Upper lobe of right lung (tissue), 1 donor: ENCODE measurements around the gene HLA-A. TPM values are rescaled to one million over a fixed set of nuclear protein-coding genes. Genes with fewer than 3 reads are reported as not detected.
A peak's percentile ranks its signal among the peaks of the same experiment; 100 is the strongest.

Experiments used
- ATAC-seq: fragments of 200-7000 bp; cut with Tn5 transposase; one replicate; pipeline ENCODE4 v1.9.1; 2020; ENCODE audit warnings: mild to moderate bottlenecking, moderate library complexity
- DNase-seq: peaks from one replicate; pipeline ENCODE4 v3.0.0-alpha.2; 2020
- H3K27ac ChIP-seq: fragments of 200-600 bp; one replicate; pipeline ENCODE4 v1.8.0; 2022
- H3K27me3 ChIP-seq: fragments of 200-600 bp; one replicate; pipeline ENCODE4 v1.8.0; 2022; ENCODE audit warnings: mild to moderate bottlenecking
- H3K36me3 ChIP-seq: fragments of 200-600 bp; one replicate; pipeline ENCODE4 v1.8.0; 2022
- H3K4me1 ChIP-seq: fragments of 200-600 bp; one replicate; pipeline ENCODE4 v1.8.0; 2022
- H3K4me3 ChIP-seq: fragments of 200-600 bp; one replicate; pipeline ENCODE4 v1.8.0; 2022; ENCODE audit warnings: mild to moderate bottlenecking
- H3K9me3 ChIP-seq: fragments of 200-600 bp; one replicate; pipeline ENCODE4 v1.8.0; 2022
- CTCF ChIP-seq: fragments of 200-600 bp; IDR thresholded peaks from one replicate; pipeline ENCODE4 v1.8.0; 2022; ENCODE audit warnings: antibody characterized with exemption
- intact Hi-C: fragments of 100-400 bp; cut with DNase I; formaldehyde crosslinking; loops from one replicate; pipeline ENCODE4 v1.11.0; 2022
- long read RNA-seq: library from polyadenylated mRNA; unstranded; transcript quantifications from one replicate; pipeline ENCODE4 v2.0.0, GENCODE V29; 2021
- total RNA-seq: library from RNA; stranded (reverse); fragmentation: NEBNext Ultra II Directional; extraction: Animal tissue kit (Norgen Biotek cat#: 25700); gene quantifications from one replicate; pipeline ENCODE4 v1.2.1, GENCODE V29; 2021
- donor health status: DM: no; HTN: yes; CAD: no; lungs with severe emphysema.

Gene HLA-A
- total RNA-seq: 1,071 TPM
- long read RNA-seq, transcript HLA-A-203 (8 exons, 1,611 nt): major isoform, 1,004 of 1,398 reads
- long read RNA-seq, partial matches to known transcripts: 328 of 1,398 reads
- long read RNA-seq, other reads (novel, unspliced or antisense): 65 of 1,398 reads

- H3K9me3 ChIP-seq: no peaks in the 10 kb centered on the region
- DNase-seq: peak; percentile 95
- H3K27me3 ChIP-seq: no peaks in the 10 kb centered on the region
- peak; percentile 98 for ATAC-seq
- H3K27ac ChIP-seq: peak within 1 kb of the TSS; percentile 86
- TF ChIP-seq CTCF: no peak
- peaks cover under 1% of the 10 kb centered on the region for H3K36me3 ChIP-seq
- intact Hi-C loops: no loop called here
- no peaks in the 10 kb centered on the region for H3K4me1 ChIP-seq
- peak within 1 kb of the TSS; percentile 50 for H3K4me3 ChIP-seq
Measured at GRCh38 chr6:29942275-29943052, at the start of gene HLA-A. Gene HLA-A, plus strand, starts transcription at chr6:29942532. Its CDS starts 22 bp downstream, at chr6:29942554.

GRCh38 chr6:29892696-29893095, 49.6 kb upstream of the HLA-A start:
- TF ChIP-seq CTCF: no peak
- H3K4me3 ChIP-seq: no peak overlapping the region
- ATAC-seq (no peak), DNase-seq (no peak)
- no peaks in the 10 kb centered on the region for H3K27me3 ChIP-seq
- no peaks in the 10 kb centered on the region for H3K4me1 ChIP-seq
- no peaks in the 10 kb centered on the region for H3K36me3 ChIP-seq
- no peaks in the 10 kb centered on the region for H3K9me3 ChIP-seq
- H3K27ac ChIP-seq: no peak overlapping the region
- intact Hi-C loops: no loop called here

- Histone ChIP-seq H3K36me3 (no peaks in the 10 kb centered on the region), H3K9me3 (no peaks in the 10 kb centered on the region), H3K27me3 (no peaks in the 10 kb centered on the region), H3K4me1 (no peaks in the 10 kb centered on the region), H3K27ac (no peak overlapping the region), H3K4me3 (no peak overlapping the region)
- no peak for TF ChIP-seq CTCF
- ATAC-seq (no peak), DNase-seq (no peak)
- intact Hi-C loops: no loop called here
Measured at GRCh38 chr6:29899281-29899680, 43.1 kb upstream of the HLA-A start.

- intact Hi-C loops: no loop called here
- no peak overlapping the region for H3K4me3 ChIP-seq
- H3K4me1 ChIP-seq: no peaks in the 10 kb centered on the region
- H3K9me3 ChIP-seq: no peaks in the 10 kb centered on the region
- no peak for TF ChIP-seq CTCF
- H3K27ac ChIP-seq: no peak overlapping the region
- H3K27me3 ChIP-seq: no peaks in the 10 kb centered on the region
- ATAC-seq (no peak), DNase-seq (no peak)
- H3K36me3 ChIP-seq: no peaks in the 10 kb centered on the region
Measured at GRCh38 chr6:29905286-29905685, 37.0 kb upstream of the HLA-A start.

GRCh38 chr6:29907637-29908340, 34.5 kb upstream of the HLA-A start:
- H3K4me1 ChIP-seq: no peaks in the 10 kb centered on the region
- H3K27me3 ChIP-seq: no peaks in the 10 kb centered on the region
- H3K36me3 ChIP-seq: no peaks in the 10 kb centered on the region
- H3K27ac ChIP-seq: no peak overlapping the region
- no peaks in the 10 kb centered on the region for H3K9me3 ChIP-seq
- intact Hi-C loops: no loop called here
- no peak overlapping the region for H3K4me3 ChIP-seq
- DNase-seq: no peak
- no peak for ATAC-seq
- no peak for TF ChIP-seq CTCF
